Measurements from ENCODE around the gene PAPPA2.

Gene PAPPA2

GRCh38 chr1:176799327-176799726, 336.4 kb downstream of the PAPPA2 start:
- DNase-seq (ENCODE audit: low read depth in 1 of 2, low spot score in 1 of 2) = no peak

- no peak for DNase-seq (ENCODE audit: low read depth in 1 of 2, low spot score in 1 of 2)
Observed at GRCh38 chr1:176800978-176801513, 338.1 kb downstream of the PAPPA2 start.

GRCh38 chr1:176801514-176802020, 338.6 kb downstream of the PAPPA2 start:
- DNase-seq (ENCODE audit: low read depth in 1 of 2, low spot score in 1 of 2) = no peak

- no peak for DNase-seq (ENCODE audit: low read depth in 1 of 2, low spot score in 1 of 2)
Observed at GRCh38 chr1:176802316-176802715, 339.3 kb downstream of the PAPPA2 start.

- no peak for DNase-seq (ENCODE audit: low read depth in 1 of 2, low spot score in 1 of 2)
Observed at GRCh38 chr1:176803042-176803441, 340.1 kb downstream of the PAPPA2 start.

- no peak for DNase-seq (ENCODE audit: low read depth in 1 of 2, low spot score in 1 of 2)
Observed at GRCh38 chr1:176803596-176803995, 340.6 kb downstream of the PAPPA2 start.

- DNase-seq (ENCODE audit: low read depth in 1 of 2, low spot score in 1 of 2) = no peak
Observed at GRCh38 chr1:176809292-176809691, 346.3 kb downstream of the PAPPA2 start.

- no peak for DNase-seq (ENCODE audit: low read depth in 1 of 2, low spot score in 1 of 2)
Observed at GRCh38 chr1:176811511-176812288, 348.7 kb downstream of the PAPPA2 start.

GRCh38 chr1:176815621-176816020, 352.6 kb downstream of the PAPPA2 start:
- no peak for DNase-seq (ENCODE audit: low read depth in 1 of 2, low spot score in 1 of 2)

- DNase-seq (ENCODE audit: low read depth in 1 of 2, low spot score in 1 of 2) = no peak
Observed at GRCh38 chr1:176816232-176816631, 353.3 kb downstream of the PAPPA2 start.

GRCh38 chr1:176820391-176821031, 357.5 kb downstream of the PAPPA2 start:
- no peak for DNase-seq (ENCODE audit: low read depth in 1 of 2, low spot score in 1 of 2)

- DNase-seq (ENCODE audit: low read depth in 1 of 2, low spot score in 1 of 2) = no peak
Observed at GRCh38 chr1:176826265-176826664, 363.3 kb downstream of the PAPPA2 start.

- no peak for DNase-seq (ENCODE audit: low read depth in 1 of 2, low spot score in 1 of 2)
Observed at GRCh38 chr1:176829261-176829660, 366.3 kb downstream of the PAPPA2 start.

GRCh38 chr1:176831150-176831549, 368.2 kb downstream of the PAPPA2 start:
- DNase-seq (ENCODE audit: low read depth in 1 of 2, low spot score in 1 of 2) = no peak

GRCh38 chr1:176837708-176838107, 374.7 kb downstream of the PAPPA2 start:
- no peak for DNase-seq (ENCODE audit: low read depth in 1 of 2, low spot score in 1 of 2)

- DNase-seq (ENCODE audit: low read depth in 1 of 2, low spot score in 1 of 2) = no peak
Observed at GRCh38 chr1:176838276-176838995, 375.5 kb downstream of the PAPPA2 start.

GRCh38 chr1:176839216-176839615, 376.2 kb downstream of the PAPPA2 start:
- DNase-seq (ENCODE audit: low read depth in 1 of 2, low spot score in 1 of 2) = no peak

- DNase-seq (ENCODE audit: low read depth in 1 of 2, low spot score in 1 of 2) = no peak
Observed at GRCh38 chr1:176841238-176841637, 378.3 kb downstream of the PAPPA2 start.

- no peak for DNase-seq (ENCODE audit: low read depth in 1 of 2, low spot score in 1 of 2)
Observed at GRCh38 chr1:176843352-176844297, 380.6 kb downstream of the PAPPA2 start.

GRCh38 chr1:176847052-176847451, 384.1 kb downstream of the PAPPA2 start:
- DNase-seq (ENCODE audit: low read depth in 1 of 2, low spot score in 1 of 2) = no peak

Data from activated T-helper 1 cell treated with anti-CD3 and anti-CD28 coated beads, Interleukin-2, amount 50 U/mL, for 16 hours (primary cell).